Fibroblast of pulmonary artery (primary cell): Measurements from ENCODE around the gene TNIK.

ENCODE experiments used
- DNase-seq: peaks from one replicate; pipeline ENCODE4 v3.0.0-alpha.2; 2010; ENCODE audit warnings: low read depth
- H3K4me3 ChIP-seq: replicated peaks from 2 replicates; pipeline ENCODE4 v1.5.1; 2011; ENCODE audit warnings: low read depth, mild to moderate bottlenecking, control low read depth, low read length, moderate library complexity
- CTCF ChIP-seq: IDR thresholded peaks from 2 replicates; pipeline ENCODE4 v1.5.1; 2011; ENCODE audit warnings: mild to moderate bottlenecking, control low read depth, low read length, inconsistent platforms; ENCODE audit errors: missing control alignments

Gene TNIK

GRCh38 chr3:171346019-171346418, 114.2 kb downstream of the TNIK start:
- no peak overlapping the region for H3K4me3 ChIP-seq
- TF ChIP-seq CTCF = no peak
- DNase-seq = no peak

GRCh38 chr3:171345107-171345843, 114.9 kb downstream of the TNIK start:
- no peak for TF ChIP-seq CTCF
- H3K4me3 ChIP-seq = no peak overlapping the region
- DNase-seq = no peak

- no peak for TF ChIP-seq CTCF
- no peak overlapping the region for H3K4me3 ChIP-seq
- DNase-seq = no peak
Measured at GRCh38 chr3:171343693-171344092, 116.5 kb downstream of the TNIK start.

- no peak for DNase-seq
- no peak for TF ChIP-seq CTCF
- no peak overlapping the region for H3K4me3 ChIP-seq
Measured at GRCh38 chr3:171342783-171343420, 117.3 kb downstream of the TNIK start.

- no peak for TF ChIP-seq CTCF
- no peak for DNase-seq
- no peak overlapping the region for H3K4me3 ChIP-seq
Measured at GRCh38 chr3:171342200-171342599, 118.0 kb downstream of the TNIK start.

GRCh38 chr3:171340434-171340833, 119.8 kb downstream of the TNIK start:
- TF ChIP-seq CTCF = no peak

GRCh38 chr3:171339598-171339997, 120.6 kb downstream of the TNIK start:
- DNase-seq = no peak
- H3K4me3 ChIP-seq = no peak overlapping the region
- no peak for TF ChIP-seq CTCF

More at GRCh38 chr3:171340434-171340833, 119.8 kb downstream of the TNIK start:
- no peak overlapping the region for H3K4me3 ChIP-seq
- DNase-seq = no peak
